Measurements from ENCODE around the gene DARS1. TPM values are rescaled to one million over a fixed set of nuclear protein-coding genes. Genes with fewer than 3 reads are reported as not detected.

Gene DARS1
- total and polyA plus RNA-seq, 2 of the 13 experiments (the other 11 are each of a cell fraction or from before 2014, with no cell fraction given), result 149 to 230 TPM

- Histone ChIP-seq H3K36me3 (replicated peaks in 1 of 2; ENCODE audit: control insufficient read depth in 1 of 2, insufficient read depth in 2 of 2, low read length in 2 of 2) (peaks cover 29 to 64% of the 10 kb centered on the region in 2 experiments), H3K9me3 (ENCODE audit: low read length) (peaks cover 7% of the 10 kb centered on the region), H3K4me2 (ENCODE audit: low read depth, low read length) (no peak overlapping the region), H3K79me2 (ENCODE audit: insufficient read depth, low read length) (peaks cover 54% of the 10 kb centered on the region), H3K4me3 (replicated peaks in 1 of 3; ENCODE audit: insufficient read depth in 1 of 3, low read depth in 2 of 3, low read length in 3 of 3) (no peak overlapping the region), H3K4me1 (ENCODE audit: insufficient read depth, low read length) (peaks cover 13% of the 10 kb centered on the region), H3K9ac (ENCODE audit: insufficient read depth, low read depth, low read length) (no peak overlapping the region), H4K20me1 (ENCODE audit: insufficient read depth, low read length) (peaks cover 6% of the 10 kb centered on the region; the same call in 1 of the 2 replicates), H3K27ac (ENCODE audit: extremely low read length, insufficient read depth, low read length) (no peak overlapping the region), H2AFZ (ENCODE audit: low read length) (no peak overlapping the region), H3K27me3 (ENCODE audit: control insufficient read depth in 1 of 2, insufficient read depth in 2 of 2, low read length in 2 of 2) (no peaks in the 10 kb centered on the region)
- 100% methylated on average over 2 of the region's 2 CpGs for WGBS (ENCODE audit: low lambda C conversion rate)
- ATAC-seq (no peak), DNase-seq (ENCODE audit: low spot score) (no peak), FAIRE-seq (no peak)
- TF ChIP-seq STAG1 (CRISPR knock-in tag; IDR thresholded peaks at IDR 0.05) (no peak), CEBPG (CRISPR knock-in tag; IDR thresholded peaks at IDR 0.05) (peak; percentile 35; the same call in 1 of the 2 replicates), ZNF460 (CRISPR knock-in tag; IDR thresholded peaks at IDR 0.05; ENCODE audit: borderline replicate concordance) (0 out of 2 replicates have a peak, but pooled peaks have one; percentile 53), ZSCAN5A (CRISPR knock-in tag; IDR thresholded peaks at IDR 0.05; ENCODE audit: borderline replicate concordance) (no peak), CEBPB (IDR thresholded peaks at IDR 0.05; ENCODE audit: borderline replicate concordance, low read depth, low read length) (0 out of 2 replicates have a peak, but pooled peaks have one; percentile 23)
- BruUV-seq (replicated peaks), result no TSS peak
- intact Hi-C loops (cut with micrococcal nuclease; ENCODE audit: unreplicated experiment), result no loop called here
- ChIA-PET POLR2A (interaction anchor here (0.8 to 1.8 kb wide), 2 partner anchors 8 to 10 kb away, joined by 3 to 7 read pairs; partner anchors contain the start of gene DARS1), CTCF (ENCODE audit: low intra/inter-chr PET ratio, low total read pairs) (no interaction called here)
- in situ Hi-C loops (cut with HindIII; ENCODE audit: extremely low pct_ligation_motif_present, low pct_unique_long_range_greater_than_20kb), result no loop called here
Observed at GRCh38 chr2:135975702-135976101, 9.7 kb downstream of the DARS1 start.

- Histone ChIP-seq H3K9ac (ENCODE audit: insufficient read depth, low read depth, low read length) (no peak overlapping the region), H3K36me3 (replicated peaks in 1 of 2; ENCODE audit: control insufficient read depth in 1 of 2, insufficient read depth in 2 of 2, low read length in 2 of 2) (peaks cover 25 to 60% of the 10 kb centered on the region in 2 experiments), H3K4me1 (ENCODE audit: insufficient read depth, low read length) (no peaks in the 10 kb centered on the region), H3K27me3 (ENCODE audit: control insufficient read depth in 1 of 2, insufficient read depth in 2 of 2, low read length in 2 of 2) (no peaks in the 10 kb centered on the region), H3K27ac (ENCODE audit: extremely low read length, insufficient read depth, low read length) (no peak overlapping the region), H3K4me3 (replicated peaks in 1 of 3; ENCODE audit: insufficient read depth in 1 of 3, low read depth in 2 of 3, low read length in 3 of 3) (no peak overlapping the region), H3K9me3 (ENCODE audit: low read length) (peaks cover 7% of the 10 kb centered on the region), H2AFZ (ENCODE audit: low read length) (no peak overlapping the region), H3K79me2 (ENCODE audit: insufficient read depth, low read length) (peaks cover 56% of the 10 kb centered on the region), H4K20me1 (ENCODE audit: insufficient read depth, low read length) (peaks cover 12% of the 10 kb centered on the region), H3K4me2 (ENCODE audit: low read depth, low read length) (no peak overlapping the region)
- ChIA-PET CTCF (ENCODE audit: low intra/inter-chr PET ratio, low total read pairs) (no interaction called here), POLR2A (no interaction called here)
- BruUV-seq (replicated peaks), result no TSS peak
- in situ Hi-C loops (cut with HindIII; ENCODE audit: extremely low pct_ligation_motif_present, low pct_unique_long_range_greater_than_20kb) (no loop called here), intact Hi-C loops (cut with micrococcal nuclease; ENCODE audit: unreplicated experiment) (no loop called here)
- DNase-seq (ENCODE audit: low spot score) (no peak), ATAC-seq (no peak), FAIRE-seq (no peak)
- 97% methylated on average over 5 of the region's 5 CpGs for WGBS (ENCODE audit: low lambda C conversion rate)
- no peak for TF ChIP-seq BCLAF1 (IDR thresholded peaks at IDR 0.05)
- no peak for TF ChIP-seq SMAD9 (CRISPR knock-in tag; IDR thresholded peaks at IDR 0.05)
- TF ChIP-seq RBFOX2 (IDR thresholded peaks at IDR 0.05; ENCODE audit: low read depth, low read length), result 0 out of 2 replicates have a peak, but pooled peaks have one; percentile 25
- no peak for TF ChIP-seq ZNF337 (CRISPR knock-in tag; IDR thresholded peaks at IDR 0.05; ENCODE audit: borderline replicate concordance, low read depth)
- TF ChIP-seq RELA (CRISPR knock-in tag; IDR thresholded peaks at IDR 0.05), result no peak
Observed at GRCh38 chr2:135974036-135974435, 11.4 kb downstream of the DARS1 start.
